Endothelial cell of umbilical vein (primary cell): Measurements from ENCODE around the gene ARID3B.

Experiments
- MAX ChIP-seq: IDR thresholded peaks from 2 replicates; pipeline ENCODE4 v1.6.1; 2011; ENCODE audit not compliant: insufficient read depth, insufficient read length
- POLR2AphosphoS5 ChIP-seq: IDR thresholded peaks from 2 replicates; pipeline ENCODE4 v1.6.1; 2012; ENCODE audit warnings: low read depth, mild to moderate bottlenecking, control low read depth, low read length, moderate library complexity; ENCODE audit not compliant: insufficient read depth

- TF ChIP-seq POLR2AphosphoS5: no peak
- TF ChIP-seq MAX: no peak
Measured at GRCh38 chr15:74612677-74613076, 71.7 kb downstream of the ARID3B start.
